ENCODE data around the gene TPM4.

- TF ChIP-seq POLR2A (IDR thresholded peaks at IDR 0.05) (no peak), POLR2AphosphoS5 (IDR thresholded peaks at IDR 0.05) (no peak), CTCF (IDR thresholded peaks at IDR 0.05) (no peak)
Observed at GRCh38 chr19:16111909-16112752, 35.8 kb downstream of the TPM4 start.
